Astrocyte (in vitro differentiated cells and primary cell): ENCODE results near the gene AHNAK2. TPM values are rescaled to one million over a fixed set of nuclear protein-coding genes. Genes with fewer than 3 reads are reported as not detected.

Experiments used
- DNase-seq: peaks from one replicate; pipeline ENCODE4 v3.0.0-alpha.2; 2010; ENCODE audit warnings: low read depth
- FAIRE-seq: peaks from 2 replicates; lab custom pipeline; 2011; peaks lifted over from hg19 to GRCh38; lab: Jason Lieb, UNC
- H2AFZ ChIP-seq: 2 replicates; pipeline ENCODE4 v1.6.0; 2012; ENCODE audit warnings: low read depth, low read length, inconsistent platforms
- H3K27ac ChIP-seq: 2 replicates; pipeline ENCODE4 v1.5.1; 2011; ENCODE audit warnings: low read depth, low read length, inconsistent platforms
- H3K27me3 ChIP-seq: 2 replicates; pipeline ENCODE4 v1.6.0; 2011; ENCODE audit warnings: low read length, inconsistent platforms; ENCODE audit not compliant: insufficient read depth
- H3K36me3 ChIP-seq: 2 replicates; pipeline ENCODE4 v1.5.1; 2011; ENCODE audit warnings: low read length, inconsistent platforms; ENCODE audit not compliant: insufficient read depth
- H3K4me1 ChIP-seq: 2 replicates; pipeline ENCODE4 v1.5.1; 2011; ENCODE audit warnings: low read length, inconsistent platforms; ENCODE audit not compliant: insufficient read depth
- H3K4me2 ChIP-seq: 2 replicates; pipeline ENCODE4 v1.6.0; 2012; ENCODE audit warnings: low read length, inconsistent platforms
- H3K4me3 ChIP-seq: 2 replicates; pipeline ENCODE4 v1.5.1; 2011; ENCODE audit warnings: low read depth, mild to moderate bottlenecking, low read length, inconsistent platforms; ENCODE audit not compliant: insufficient read depth
- H3K79me2 ChIP-seq: 2 replicates; pipeline ENCODE4 v1.6.0; 2012; ENCODE audit warnings: mild to moderate bottlenecking, low read length, inconsistent platforms; ENCODE audit not compliant: insufficient read depth
- H3K9ac ChIP-seq: 2 replicates; pipeline ENCODE4 v1.6.0; 2012; ENCODE audit warnings: mild to moderate bottlenecking, low read length, inconsistent platforms
- H3K9me3 ChIP-seq: 2 replicates; pipeline ENCODE4 v1.5.1; 2012; ENCODE audit warnings: low read depth, mild to moderate bottlenecking, low read length, inconsistent platforms; ENCODE audit not compliant: insufficient read depth
- H4K20me1 ChIP-seq: 2 replicates; pipeline ENCODE4 v1.6.0; 2012; ENCODE audit warnings: low read length, inconsistent platforms; ENCODE audit not compliant: insufficient read depth
- H3K27ac Mint-ChIP-seq: one replicate; pipeline ENCODE4 v1.8.0; 2021; ENCODE audit warnings: mild to moderate bottlenecking, mixed read lengths; ENCODE audit not compliant: unreplicated experiment
- H3K27me3 Mint-ChIP-seq: one replicate; pipeline ENCODE4 v1.8.0; 2021; ENCODE audit warnings: low read depth, mixed read lengths; ENCODE audit not compliant: unreplicated experiment
- H3K36me3 Mint-ChIP-seq: one replicate; pipeline ENCODE4 v1.8.0; 2021; ENCODE audit warnings: low read depth, mixed read lengths; ENCODE audit not compliant: unreplicated experiment
- H3K4me1 Mint-ChIP-seq: one replicate; pipeline ENCODE4 v1.8.0; 2021; ENCODE audit warnings: low read depth, mixed read lengths; ENCODE audit not compliant: unreplicated experiment
- H3K4me3 Mint-ChIP-seq: one replicate; pipeline ENCODE4 v1.8.0; 2021; ENCODE audit warnings: mild to moderate bottlenecking, moderate library complexity, mixed read lengths; ENCODE audit not compliant: unreplicated experiment
- H3K9me3 Mint-ChIP-seq: one replicate; pipeline ENCODE4 v1.8.0; 2021; ENCODE audit warnings: mild to moderate bottlenecking, mixed read lengths; ENCODE audit not compliant: unreplicated experiment
- EZH2 ChIP-seq: IDR thresholded peaks from 2 replicates; pipeline ENCODE4 v1.6.1; 2012; ENCODE audit warnings: mild to moderate bottlenecking, low read length, inconsistent platforms; ENCODE audit not compliant: insufficient read depth
- total RNA-seq: library from RNA; stranded (reverse); gene quantifications from 2 replicates; pipeline ENCODE4 v1.2.1, GENCODE V29; 2021
- TF ChIP-seq, protein P1 (sequence below): IDR thresholded peaks from 2 replicates; pipeline ENCODE4 v1.5.1; 2011; ENCODE audit warnings: low read depth, mild to moderate bottlenecking, inconsistent platforms, low read length, moderate library complexity; ENCODE audit not compliant: insufficient read depth

Gene AHNAK2
- total RNA-seq, 1 donor from 2014 or later = 44.7 TPM

DNA sequence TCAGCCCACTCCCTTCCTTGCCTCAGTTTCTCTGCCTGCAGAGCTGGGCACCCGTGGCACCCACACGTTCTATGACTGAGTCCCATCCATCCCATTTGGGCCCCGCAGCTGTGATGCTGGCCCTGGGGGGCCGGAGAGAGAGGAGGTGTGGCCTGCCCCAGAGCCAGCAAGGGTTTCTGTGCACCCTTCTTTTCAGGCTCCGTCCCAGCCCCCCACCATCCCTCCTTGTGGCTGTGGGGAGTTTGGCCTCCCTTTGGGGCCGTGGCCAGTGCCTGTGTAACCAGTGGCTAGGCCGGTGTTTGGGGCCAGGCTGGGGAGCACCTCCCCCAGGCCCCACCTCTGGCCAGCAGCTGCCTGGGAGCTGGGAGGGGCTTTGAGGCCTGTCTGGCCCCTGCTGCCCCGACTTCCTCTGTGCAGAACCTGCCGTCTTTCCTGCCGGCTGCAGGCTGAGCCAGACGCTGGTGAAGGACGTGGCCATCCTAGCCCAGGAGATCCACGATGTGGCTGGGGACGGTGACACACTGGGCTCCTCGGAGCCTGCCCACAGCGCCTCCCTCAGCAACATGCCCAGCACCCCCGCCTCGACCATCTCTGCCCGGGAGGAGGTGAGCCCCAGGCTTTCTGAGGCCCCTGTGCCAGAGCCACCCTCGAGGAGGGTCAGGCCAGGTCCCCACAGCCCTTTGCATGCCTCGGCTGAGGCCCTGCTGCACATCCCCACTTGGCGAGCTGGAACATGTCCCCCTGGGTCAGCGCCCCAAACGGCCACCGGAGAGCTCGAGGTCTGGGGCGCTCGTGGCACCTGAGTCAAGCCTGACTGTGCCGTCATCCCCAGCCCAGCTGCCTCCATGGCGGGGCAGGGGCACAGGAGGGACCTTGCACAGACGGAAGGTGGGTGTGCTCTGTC, 85.4 kb downstream of the AHNAK2 start:
- Mint-ChIP-seq H3K4me1 (no peaks in the 10 kb centered on the region), H3K4me3 (no peak overlapping the region), H3K27ac (no peak overlapping the region), H3K27me3 (no peaks in the 10 kb centered on the region), H3K36me3 (peaks cover 5% of the 10 kb centered on the region), H3K9me3 (no peaks in the 10 kb centered on the region)
- Histone ChIP-seq H3K4me1 (no peaks in the 10 kb centered on the region), H3K4me2 (no peak overlapping the region), H3K4me3 (no peak overlapping the region), H2AFZ (no peak overlapping the region), H3K27me3 (no peaks in the 10 kb centered on the region), H3K36me3 (no peaks in the 10 kb centered on the region), H3K9me3 (no peaks in the 10 kb centered on the region), H3K79me2 (no peaks in the 10 kb centered on the region), H3K9ac (no peak overlapping the region), H3K27ac (no peak overlapping the region), H4K20me1 (peaks cover 13% of the 10 kb centered on the region)
- FAIRE-seq (no peak), DNase-seq (no peak)
- TF ChIP-seq, protein P1, sequence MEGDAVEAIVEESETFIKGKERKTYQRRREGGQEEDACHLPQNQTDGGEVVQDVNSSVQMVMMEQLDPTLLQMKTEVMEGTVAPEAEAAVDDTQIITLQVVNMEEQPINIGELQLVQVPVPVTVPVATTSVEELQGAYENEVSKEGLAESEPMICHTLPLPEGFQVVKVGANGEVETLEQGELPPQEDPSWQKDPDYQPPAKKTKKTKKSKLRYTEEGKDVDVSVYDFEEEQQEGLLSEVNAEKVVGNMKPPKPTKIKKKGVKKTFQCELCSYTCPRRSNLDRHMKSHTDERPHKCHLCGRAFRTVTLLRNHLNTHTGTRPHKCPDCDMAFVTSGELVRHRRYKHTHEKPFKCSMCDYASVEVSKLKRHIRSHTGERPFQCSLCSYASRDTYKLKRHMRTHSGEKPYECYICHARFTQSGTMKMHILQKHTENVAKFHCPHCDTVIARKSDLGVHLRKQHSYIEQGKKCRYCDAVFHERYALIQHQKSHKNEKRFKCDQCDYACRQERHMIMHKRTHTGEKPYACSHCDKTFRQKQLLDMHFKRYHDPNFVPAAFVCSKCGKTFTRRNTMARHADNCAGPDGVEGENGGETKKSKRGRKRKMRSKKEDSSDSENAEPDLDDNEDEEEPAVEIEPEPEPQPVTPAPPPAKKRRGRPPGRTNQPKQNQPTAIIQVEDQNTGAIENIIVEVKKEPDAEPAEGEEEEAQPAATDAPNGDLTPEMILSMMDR = no peak
- TF ChIP-seq EZH2 = no peak

- no peaks in the 10 kb centered on the region for H3K79me2 ChIP-seq
- H3K27ac ChIP-seq = no peak overlapping the region
- TF ChIP-seq EZH2 = no peak
- TF ChIP-seq, protein P1 = no peak
- no peak for DNase-seq
- no peak for FAIRE-seq
- H3K9me3 ChIP-seq = no peaks in the 10 kb centered on the region
- no peak overlapping the region for H3K4me3 Mint-ChIP-seq
- H3K4me3 ChIP-seq = no peak overlapping the region
- no peaks in the 10 kb centered on the region for H3K36me3 ChIP-seq
- no peaks in the 10 kb centered on the region for H3K9me3 Mint-ChIP-seq
- H4K20me1 ChIP-seq = peaks cover 13% of the 10 kb centered on the region
- no peak overlapping the region for H2AFZ ChIP-seq
- H3K27me3 ChIP-seq = no peaks in the 10 kb centered on the region
- no peaks in the 10 kb centered on the region for H3K4me1 Mint-ChIP-seq
- H3K9ac ChIP-seq = no peak overlapping the region
- no peaks in the 10 kb centered on the region for H3K4me1 ChIP-seq
- no peaks in the 10 kb centered on the region for H3K27me3 Mint-ChIP-seq
- H3K36me3 Mint-ChIP-seq = peaks cover 5% of the 10 kb centered on the region
- H3K4me2 ChIP-seq = no peak overlapping the region
- no peak overlapping the region for H3K27ac Mint-ChIP-seq
Measured at GRCh38 chr14:104891664-104892530, 86.3 kb downstream of the AHNAK2 start.
